ENCODE measurements around the gene TMEM80.
"Not testable (repeated sequence)": the region's sequence is repeated elsewhere in the genome, so short reads cannot be mapped to it uniquely, and the experiment has no call there.

TMEM80 gene

DNA sequence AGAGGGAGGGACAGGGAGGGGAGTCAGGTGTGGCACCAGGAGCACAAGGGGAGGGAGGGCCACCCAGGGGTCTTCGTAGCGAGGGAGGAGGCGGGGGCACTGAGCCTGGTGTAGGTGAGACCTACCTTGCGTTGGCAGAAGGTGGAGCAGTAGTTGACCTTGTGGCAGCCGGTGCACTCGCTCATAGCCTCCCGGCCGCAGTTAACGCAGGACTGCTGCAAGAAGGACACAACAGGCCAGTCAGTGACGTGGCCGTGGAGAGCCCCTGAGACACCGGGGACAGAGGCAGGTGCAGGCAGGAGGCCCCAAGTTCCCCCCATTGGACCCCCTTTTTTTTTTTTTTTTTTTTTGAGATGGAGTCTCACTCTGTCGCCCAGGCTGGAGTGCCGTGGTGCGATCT, 41.8 kb upstream of the TMEM80 start:
- no peaks in the 10 kb centered on the region for H3K27me3 ChIP-seq (ENCODE audit: insufficient read depth, low read length, poor library complexity)
- peaks cover 15% of the 10 kb centered on the region for H4K20me1 ChIP-seq (ENCODE audit: insufficient read depth, low read length)
- H2AFZ ChIP-seq (ENCODE audit: low read depth, low read length) = no peak overlapping the region
- no peaks in the 10 kb centered on the region for H3K4me1 ChIP-seq (ENCODE audit: insufficient read depth, low read length)
- H3K36me3 ChIP-seq (ENCODE audit: insufficient read depth, low read length) = peaks cover 75% of the 10 kb centered on the region
- H3K4me3 ChIP-seq (ENCODE audit: low read depth in 1 of 2, low read length in 2 of 2) = no peak overlapping the region
- no peaks in the 10 kb centered on the region for H3K79me2 ChIP-seq (ENCODE audit: insufficient read depth, low read length)
- no peaks in the 10 kb centered on the region for H3K9me3 ChIP-seq (ENCODE audit: insufficient read depth, low read length, severe bottlenecking)
- no peak overlapping the region for H3K4me2 ChIP-seq (ENCODE audit: insufficient read depth, low read length)
- no peak overlapping the region for H3K27ac ChIP-seq (ENCODE audit: low read length)
- no peak for DNase-seq
- H3K9ac ChIP-seq (ENCODE audit: low read depth, low read length) = no peak overlapping the region
- no peak for ATAC-seq (ENCODE audit: insufficient read depth, low read depth)
- TF ChIP-seq, protein P1, sequence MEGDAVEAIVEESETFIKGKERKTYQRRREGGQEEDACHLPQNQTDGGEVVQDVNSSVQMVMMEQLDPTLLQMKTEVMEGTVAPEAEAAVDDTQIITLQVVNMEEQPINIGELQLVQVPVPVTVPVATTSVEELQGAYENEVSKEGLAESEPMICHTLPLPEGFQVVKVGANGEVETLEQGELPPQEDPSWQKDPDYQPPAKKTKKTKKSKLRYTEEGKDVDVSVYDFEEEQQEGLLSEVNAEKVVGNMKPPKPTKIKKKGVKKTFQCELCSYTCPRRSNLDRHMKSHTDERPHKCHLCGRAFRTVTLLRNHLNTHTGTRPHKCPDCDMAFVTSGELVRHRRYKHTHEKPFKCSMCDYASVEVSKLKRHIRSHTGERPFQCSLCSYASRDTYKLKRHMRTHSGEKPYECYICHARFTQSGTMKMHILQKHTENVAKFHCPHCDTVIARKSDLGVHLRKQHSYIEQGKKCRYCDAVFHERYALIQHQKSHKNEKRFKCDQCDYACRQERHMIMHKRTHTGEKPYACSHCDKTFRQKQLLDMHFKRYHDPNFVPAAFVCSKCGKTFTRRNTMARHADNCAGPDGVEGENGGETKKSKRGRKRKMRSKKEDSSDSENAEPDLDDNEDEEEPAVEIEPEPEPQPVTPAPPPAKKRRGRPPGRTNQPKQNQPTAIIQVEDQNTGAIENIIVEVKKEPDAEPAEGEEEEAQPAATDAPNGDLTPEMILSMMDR (IDR thresholded peaks at IDR 0.05; ENCODE audit: borderline replicate concordance, extremely low read depth, low read length, poor library complexity, severe bottlenecking) = no peak
- TF ChIP-seq EZH2 (IDR thresholded peaks at IDR 0.05; ENCODE audit: borderline replicate concordance, low read depth, low read length, severe bottlenecking) = no peak

DNA sequence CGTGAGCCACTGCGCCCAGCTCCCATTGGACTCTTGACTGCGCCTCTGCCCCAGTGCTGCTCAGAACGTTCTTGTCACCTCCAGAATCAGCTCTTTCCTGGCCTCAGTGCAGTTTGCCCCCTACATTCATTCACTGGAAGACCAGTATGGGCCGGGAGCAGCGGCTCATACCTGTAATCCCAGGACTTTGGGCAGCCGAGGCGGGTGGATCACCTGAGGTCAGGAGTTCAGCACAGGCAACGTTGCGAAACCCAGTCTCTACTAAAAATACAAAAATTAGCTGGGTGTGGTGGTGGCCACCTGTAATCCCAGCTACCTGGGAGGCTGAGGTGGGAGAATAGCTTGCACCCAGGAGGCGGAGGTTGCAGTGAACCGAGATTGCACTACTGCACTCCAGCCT, 41.2 kb upstream of the TMEM80 start:
- H3K79me2 ChIP-seq (ENCODE audit: insufficient read depth, low read length); H3K27me3 ChIP-seq (ENCODE audit: insufficient read depth, low read length, poor library complexity); DNase-seq; H3K4me1 ChIP-seq (ENCODE audit: insufficient read depth, low read length); H2AFZ ChIP-seq (ENCODE audit: low read depth, low read length); H3K9me3 ChIP-seq (ENCODE audit: insufficient read depth, low read length, severe bottlenecking); H3K4me3 ChIP-seq (ENCODE audit: low read depth in 1 of 2, low read length in 2 of 2); H3K9ac ChIP-seq (ENCODE audit: low read depth, low read length); ATAC-seq (ENCODE audit: insufficient read depth, low read depth); H3K4me2 ChIP-seq (ENCODE audit: insufficient read depth, low read length); H3K27ac ChIP-seq (ENCODE audit: low read length): not testable (repeated sequence)
- Histone ChIP-seq H4K20me1 (ENCODE audit: insufficient read depth, low read length) (peaks cover 15% of the 10 kb centered on the region), H3K36me3 (ENCODE audit: insufficient read depth, low read length) (peaks cover 76% of the 10 kb centered on the region)

DNA sequence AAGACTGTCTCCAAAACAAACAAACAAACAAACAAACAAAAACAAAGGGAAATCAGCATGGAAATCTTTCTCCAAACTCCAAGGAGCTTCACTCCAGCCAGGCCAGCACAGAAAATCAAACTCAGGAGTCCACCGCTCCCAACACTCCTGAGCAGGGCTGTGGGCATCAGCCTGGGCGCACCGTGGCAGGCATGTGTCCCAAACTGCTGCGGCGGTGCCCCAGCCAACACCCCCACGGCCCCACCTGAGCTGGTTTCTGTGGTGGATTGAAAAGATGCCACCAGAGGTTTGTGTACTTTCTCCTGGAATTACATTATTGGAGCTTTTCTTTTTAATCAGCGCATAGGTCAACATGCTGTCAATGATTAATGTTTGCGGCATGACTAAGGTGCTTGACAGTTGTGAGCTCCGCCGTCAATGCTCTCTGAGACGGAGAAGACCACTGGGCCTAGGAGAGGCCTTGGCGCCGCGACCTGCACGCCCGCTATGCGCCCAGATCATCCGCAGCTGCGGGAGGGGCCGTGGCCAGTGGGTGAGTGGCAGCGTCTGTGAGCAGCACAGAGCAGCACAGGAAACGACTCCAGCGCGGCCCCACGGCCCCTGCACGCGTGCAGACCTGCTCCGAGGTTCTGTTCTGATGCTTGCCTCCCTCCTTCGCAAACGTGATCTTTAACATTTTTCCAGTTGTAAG, 40.4 kb upstream of the TMEM80 start:
- TF ChIP-seq, protein P1 (IDR thresholded peaks at IDR 0.05; ENCODE audit: borderline replicate concordance, extremely low read depth, low read length, poor library complexity, severe bottlenecking) = no peak
- TF ChIP-seq EZH2 (IDR thresholded peaks at IDR 0.05; ENCODE audit: borderline replicate concordance, low read depth, low read length, severe bottlenecking) = no peak

DNA sequence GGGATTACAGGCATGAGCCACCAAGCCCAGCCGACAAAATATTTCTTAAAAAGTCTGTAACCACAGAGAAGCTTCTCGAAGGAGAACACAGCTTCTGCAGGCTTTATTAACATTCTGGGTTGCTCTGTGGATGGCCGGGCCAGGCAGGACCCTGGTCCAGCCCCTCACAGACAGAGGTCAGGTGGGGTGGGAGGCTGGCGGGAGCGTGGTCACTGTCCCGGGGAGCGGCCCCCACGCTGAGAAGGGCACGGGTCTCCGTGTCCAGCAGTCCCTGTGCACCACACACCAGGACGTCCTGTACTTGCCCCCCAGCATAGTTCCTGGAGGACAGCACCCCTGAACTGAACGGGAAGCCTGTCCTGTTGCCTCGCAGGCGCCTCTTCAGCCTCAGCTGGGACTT, 39.2 kb upstream of the TMEM80 start:
- Histone ChIP-seq H3K36me3 (ENCODE audit: insufficient read depth, low read length) (peaks cover 78% of the 10 kb centered on the region), H3K4me2 (ENCODE audit: insufficient read depth, low read length) (no peak overlapping the region)

More for the DNA sequence above, 40.4 kb upstream of the TMEM80 start:
- H3K27ac ChIP-seq (ENCODE audit: low read length) = no peak overlapping the region
- no peak overlapping the region for H3K9ac ChIP-seq (ENCODE audit: low read depth, low read length)
- no peak overlapping the region for H3K4me3 ChIP-seq (ENCODE audit: low read depth in 1 of 2, low read length in 2 of 2)
- H3K27me3 ChIP-seq (ENCODE audit: insufficient read depth, low read length, poor library complexity) = no peaks in the 10 kb centered on the region
- DNase-seq = no peak
- no peak overlapping the region for H2AFZ ChIP-seq (ENCODE audit: low read depth, low read length)
- no peak for ATAC-seq (ENCODE audit: insufficient read depth, low read depth)
- H3K4me2 ChIP-seq (ENCODE audit: insufficient read depth, low read length) = no peak overlapping the region
- peaks cover 76% of the 10 kb centered on the region for H3K36me3 ChIP-seq (ENCODE audit: insufficient read depth, low read length)
- H4K20me1 ChIP-seq (ENCODE audit: insufficient read depth, low read length) = peaks cover 15% of the 10 kb centered on the region
- no peaks in the 10 kb centered on the region for H3K9me3 ChIP-seq (ENCODE audit: insufficient read depth, low read length, severe bottlenecking)
- no peaks in the 10 kb centered on the region for H3K79me2 ChIP-seq (ENCODE audit: insufficient read depth, low read length)
- H3K4me1 ChIP-seq (ENCODE audit: insufficient read depth, low read length) = no peaks in the 10 kb centered on the region

More for the DNA sequence above, 39.2 kb upstream of the TMEM80 start:
- H3K4me1 ChIP-seq (ENCODE audit: insufficient read depth, low read length) = no peaks in the 10 kb centered on the region
- H2AFZ ChIP-seq (ENCODE audit: low read depth, low read length) = no peak overlapping the region
- DNase-seq (no peak), ATAC-seq (ENCODE audit: insufficient read depth, low read depth) (no peak)
- H3K9me3 ChIP-seq (ENCODE audit: insufficient read depth, low read length, severe bottlenecking) = no peaks in the 10 kb centered on the region
- peaks cover 23% of the 10 kb centered on the region for H4K20me1 ChIP-seq (ENCODE audit: insufficient read depth, low read length)
- no peak overlapping the region for H3K4me3 ChIP-seq (ENCODE audit: low read depth in 1 of 2, low read length in 2 of 2)
- H3K79me2 ChIP-seq (ENCODE audit: insufficient read depth, low read length) = no peaks in the 10 kb centered on the region
- no peak for TF ChIP-seq EZH2 (IDR thresholded peaks at IDR 0.05; ENCODE audit: borderline replicate concordance, low read depth, low read length, severe bottlenecking)
- TF ChIP-seq, protein P1 (IDR thresholded peaks at IDR 0.05; ENCODE audit: borderline replicate concordance, extremely low read depth, low read length, poor library complexity, severe bottlenecking) = no peak
- H3K27me3 ChIP-seq (ENCODE audit: insufficient read depth, low read length, poor library complexity) = no peaks in the 10 kb centered on the region
- no peak overlapping the region for H3K9ac ChIP-seq (ENCODE audit: low read depth, low read length)
- H3K27ac ChIP-seq (ENCODE audit: low read length) = no peak overlapping the region
